Dedifferentiated amniotic fluid mesenchymal stem cell (primary cell): Measurements from ENCODE around the gene ULBP1.
"Not testable (repeated sequence)": the region's sequence is repeated elsewhere in the genome, so short reads cannot be mapped to it uniquely, and the experiment has no call there.

Experiments used
- DNase-seq: peaks from one replicate; pipeline ENCODE4 v3.0.0-alpha.2; 2016; ENCODE audit errors: extremely low spot score

ULBP1 gene

DNA sequence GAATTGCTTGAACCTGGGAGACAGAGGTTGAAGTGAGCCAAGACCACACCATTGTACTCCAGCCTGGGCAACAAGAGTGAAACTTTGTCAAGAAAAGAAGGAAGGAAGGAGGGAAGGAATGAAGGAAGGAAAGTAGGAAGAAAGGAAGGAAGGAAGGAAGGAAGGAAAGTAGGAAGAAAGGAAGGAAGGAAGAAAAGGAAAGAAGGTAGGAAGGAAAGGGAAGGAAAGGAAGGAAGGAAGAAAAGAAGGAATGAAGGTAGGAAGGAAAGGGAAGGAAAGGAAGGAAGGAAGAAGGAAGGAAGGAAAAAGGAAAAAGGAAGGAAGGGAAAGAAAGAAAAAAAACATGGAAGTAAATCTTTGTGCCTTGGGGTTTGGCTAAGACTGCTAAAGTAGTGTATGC is 11.7 kb downstream of the ULBP1 start:
- no peak for DNase-seq

DNA sequence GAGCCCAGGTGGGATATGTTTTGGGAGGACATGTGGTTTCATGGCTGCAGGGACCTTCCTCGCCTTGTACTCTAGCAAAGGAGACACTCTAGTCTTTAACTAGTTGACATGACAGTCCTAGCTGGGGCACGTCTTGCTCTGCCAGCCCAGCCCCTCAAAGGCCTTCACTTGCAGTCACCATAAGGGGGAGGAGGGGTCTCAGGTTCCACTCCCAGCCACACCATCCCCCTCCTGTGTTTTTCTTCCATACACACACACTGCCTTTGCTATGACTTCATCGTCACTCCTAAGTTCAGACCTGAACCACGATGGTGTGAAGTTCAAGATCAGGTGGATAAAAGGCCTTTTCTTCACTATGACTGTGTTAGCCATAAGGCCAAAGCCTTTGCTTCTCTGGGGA is 13.5 kb downstream of the ULBP1 start:
- no peak for DNase-seq

DNA sequence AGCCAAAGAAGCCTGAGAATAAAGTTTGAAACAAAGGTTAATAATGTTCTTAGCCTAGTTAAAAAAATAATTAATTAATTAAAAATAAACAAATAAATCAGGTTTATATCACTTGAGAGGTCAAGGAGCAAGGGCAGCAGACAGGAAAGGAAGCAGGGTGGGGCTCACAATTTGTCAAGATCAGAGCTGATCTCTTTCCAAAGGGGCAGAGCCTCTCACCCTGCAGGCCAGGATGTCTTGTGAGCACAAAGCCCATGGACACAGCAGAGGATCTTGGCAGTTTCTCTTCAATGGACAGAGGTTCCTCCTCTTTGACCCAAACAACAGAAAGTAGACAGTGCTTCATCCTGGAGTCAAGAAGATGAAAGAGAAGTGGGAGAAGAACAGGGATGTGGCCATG is 14.9 kb downstream of the ULBP1 start:
- DNase-seq = no peak

- DNase-seq = no peak
Measured at GRCh38 chr6:149979293-149979692, 15.6 kb downstream of the ULBP1 start.

DNA sequence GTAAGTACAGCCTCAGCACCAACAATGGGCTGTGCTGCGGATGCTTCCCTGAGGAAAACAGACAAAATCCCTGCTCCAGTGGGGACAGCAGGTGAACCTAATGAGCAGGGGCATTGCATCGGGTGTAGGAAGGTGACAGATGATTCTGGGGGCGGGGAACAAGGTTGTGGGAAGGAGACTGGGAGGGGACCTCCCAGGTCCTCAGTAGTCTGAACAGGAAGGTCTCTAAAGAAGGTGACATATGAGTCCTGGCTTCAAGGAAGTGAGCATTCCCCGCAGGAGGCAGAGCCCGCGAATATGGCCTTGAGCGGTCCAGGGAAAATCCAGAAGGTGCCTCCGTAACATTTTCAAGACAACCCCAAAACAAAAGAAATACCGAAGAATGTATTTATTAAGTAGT is 19.4 kb downstream of the ULBP1 start:
- DNase-seq = no peak

- DNase-seq = no peak
Measured at GRCh38 chr6:149984773-149985172, 21.0 kb downstream of the ULBP1 start.

GRCh38 chr6:149985481-149985937 is 21.8 kb downstream of the ULBP1 start:
- no peak for DNase-seq

DNA sequence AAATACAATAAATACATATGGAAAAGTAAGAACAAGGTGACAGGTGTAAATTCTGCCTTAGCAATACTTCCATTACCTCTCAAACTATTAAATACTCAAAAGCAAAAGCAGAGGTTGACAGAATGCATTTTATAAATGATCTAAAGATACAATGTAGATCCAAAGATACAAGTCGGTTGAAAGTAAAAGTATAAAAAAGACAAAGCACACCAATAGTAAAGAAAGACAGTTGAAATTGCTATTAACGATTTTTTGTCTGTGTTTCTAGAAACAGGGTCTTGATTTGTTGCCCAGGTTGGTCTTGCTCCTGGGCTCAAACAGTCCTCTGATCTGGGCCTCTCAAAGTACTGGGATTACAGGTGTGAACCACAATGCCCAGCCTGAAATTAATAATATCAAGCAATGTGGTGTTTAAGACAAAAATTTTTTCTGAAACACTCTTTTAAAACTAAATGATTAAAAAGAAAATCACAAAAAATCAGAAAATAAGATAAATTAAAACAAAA is 23.9 kb downstream of the ULBP1 start:
- no peak for DNase-seq

GRCh38 chr6:149988550-149989346 is 25.0 kb downstream of the ULBP1 start:
- no peak for DNase-seq

GRCh38 chr6:149990212-149990660 is 26.5 kb downstream of the ULBP1 start:
- DNase-seq = no peak

DNA sequence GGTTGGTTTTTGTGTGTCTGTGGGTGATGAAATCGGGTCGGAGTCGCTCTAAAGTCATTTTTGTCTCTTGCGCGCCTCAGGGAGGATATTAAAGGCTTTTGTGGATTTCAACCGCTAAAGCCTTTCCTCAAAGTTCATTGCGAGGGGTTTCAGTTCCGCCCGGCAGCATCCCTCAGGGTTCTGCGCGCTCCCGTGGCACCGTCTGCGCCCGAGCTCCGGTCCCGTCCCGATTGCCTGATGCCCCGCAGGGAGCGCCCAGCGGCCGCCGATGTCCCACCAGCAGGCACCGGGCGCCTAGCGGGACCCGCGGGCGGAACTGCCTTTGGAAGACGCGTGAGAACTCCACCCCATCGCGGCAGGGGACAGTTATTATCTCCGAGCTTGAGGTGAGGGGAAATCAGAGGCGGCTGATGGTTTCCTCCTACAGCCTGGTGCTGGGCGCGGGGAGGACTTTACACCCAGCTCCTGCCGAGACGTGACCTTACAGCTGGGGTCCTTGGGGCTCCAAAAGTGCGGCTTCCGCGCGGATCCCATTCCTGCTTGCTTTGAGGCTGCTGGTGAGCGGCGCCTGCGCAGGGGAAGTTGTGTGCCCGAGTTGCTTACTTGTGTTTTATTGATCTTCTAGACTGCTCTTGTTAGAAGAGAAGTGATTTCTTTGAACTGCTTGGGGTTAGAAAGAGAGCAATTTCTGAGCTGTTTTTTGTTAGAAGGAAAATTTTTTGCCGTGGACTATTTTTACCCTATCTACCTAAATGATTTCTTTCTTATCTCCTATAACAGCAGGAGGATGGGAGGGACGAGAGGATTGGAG is 27.1 kb downstream of the ULBP1 start:
- no peak for DNase-seq

- DNase-seq = not testable (repeated sequence)
Measured at GRCh38 chr6:149991472-149991795, 27.7 kb downstream of the ULBP1 start.

- DNase-seq = no peak
Measured at GRCh38 chr6:149991838-149992237, 28.1 kb downstream of the ULBP1 start.

DNA sequence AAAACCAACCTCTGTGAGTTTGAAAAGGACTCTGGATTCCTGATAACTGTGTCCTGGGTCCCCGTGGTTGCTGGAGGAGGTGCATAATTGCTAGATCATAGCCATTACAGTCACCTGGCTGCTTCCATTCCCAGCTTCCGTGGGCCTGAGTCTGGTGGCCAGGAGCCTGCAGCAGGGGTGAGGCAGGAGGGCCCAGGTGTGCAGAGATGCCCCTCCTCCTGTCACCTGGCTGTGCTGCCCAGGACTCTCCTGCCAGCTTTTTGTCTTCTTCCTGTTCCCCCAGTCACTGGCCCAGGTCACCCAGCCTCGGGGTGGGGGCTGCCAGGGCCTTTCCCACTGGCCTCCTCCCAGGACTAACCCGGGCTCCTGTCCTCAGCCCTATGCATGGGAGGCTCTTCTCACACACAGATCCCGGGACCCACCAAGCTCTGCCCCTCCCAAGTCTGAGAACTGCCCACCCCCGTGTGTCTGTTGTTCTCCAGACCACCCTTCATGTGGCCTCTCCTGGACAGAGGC is 31.6 kb downstream of the ULBP1 start:
- no peak for DNase-seq

DNA sequence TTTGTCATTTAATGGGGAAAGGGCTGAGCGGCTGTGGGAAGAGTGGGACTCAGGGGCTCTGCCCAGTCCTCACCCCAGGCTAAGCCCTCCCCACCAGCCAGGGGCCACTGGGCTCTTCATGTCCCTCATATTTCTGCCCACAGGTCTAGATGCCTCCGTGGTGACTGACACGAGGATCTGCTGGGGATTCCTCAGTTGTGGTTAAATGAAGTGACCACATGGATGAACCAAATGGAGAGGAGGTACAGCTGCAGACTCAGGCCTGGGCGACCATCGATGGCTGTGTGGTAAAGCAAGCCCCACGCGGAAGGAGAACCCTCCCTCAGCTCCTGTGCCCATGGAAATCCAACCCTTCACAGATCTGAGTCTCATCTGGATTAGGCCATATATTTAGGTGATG is 32.2 kb downstream of the ULBP1 start:
- DNase-seq = no peak

DNA sequence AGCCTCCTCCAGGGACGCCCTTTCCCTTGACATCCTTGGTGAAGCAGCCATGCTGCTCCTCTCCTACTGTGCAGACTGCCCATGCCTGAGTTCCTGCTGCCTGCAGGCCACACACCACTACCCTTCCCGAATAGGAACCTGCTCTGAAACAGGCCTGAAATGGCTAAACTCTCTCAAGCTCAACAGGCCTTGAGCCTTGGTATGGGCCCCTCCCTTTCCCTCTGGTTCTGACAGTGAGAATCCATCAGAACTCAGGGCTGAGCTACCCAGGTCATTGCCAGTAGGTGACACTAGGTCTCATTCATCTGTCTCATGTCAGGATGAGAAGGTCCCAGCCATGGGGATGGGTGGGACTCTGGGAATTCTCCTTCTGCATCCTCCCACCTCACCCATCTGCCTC is 35.9 kb downstream of the ULBP1 start:
- DNase-seq = no peak

DNA sequence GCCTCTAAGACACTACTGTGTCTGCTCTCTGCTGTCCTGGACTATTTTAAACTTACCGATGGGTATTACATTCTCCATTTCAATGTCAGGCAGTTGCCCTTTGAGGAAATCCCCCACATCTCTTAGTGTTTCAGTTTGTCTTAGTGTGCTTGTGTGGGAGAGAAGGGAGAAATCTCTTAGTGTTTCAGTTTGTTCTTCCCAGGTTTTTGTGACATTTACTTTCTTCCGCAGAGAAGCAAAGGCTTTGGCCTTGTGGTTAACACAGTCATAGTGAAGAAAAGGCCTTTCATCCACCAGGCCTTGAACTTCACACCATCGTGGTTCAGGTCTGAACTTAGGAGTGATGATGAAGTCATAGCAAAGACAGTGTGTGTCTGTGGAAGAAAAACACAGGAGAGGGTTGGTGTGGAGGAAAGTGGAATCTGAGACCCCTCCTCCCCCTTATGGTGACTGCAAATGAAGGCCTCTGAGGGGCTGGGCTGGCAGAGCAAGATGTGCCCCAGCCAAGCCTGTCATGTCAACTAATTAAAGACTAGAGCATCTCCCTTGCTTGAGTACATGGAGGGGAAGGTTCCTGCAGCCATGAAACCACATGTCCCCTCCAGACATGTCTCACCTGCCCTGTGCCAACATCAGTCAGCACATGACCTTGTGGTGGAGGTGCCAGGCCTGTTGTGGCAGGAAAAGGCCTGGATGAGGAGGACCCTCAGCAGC is 37.7 kb downstream of the ULBP1 start:
- DNase-seq = no peak

DNA sequence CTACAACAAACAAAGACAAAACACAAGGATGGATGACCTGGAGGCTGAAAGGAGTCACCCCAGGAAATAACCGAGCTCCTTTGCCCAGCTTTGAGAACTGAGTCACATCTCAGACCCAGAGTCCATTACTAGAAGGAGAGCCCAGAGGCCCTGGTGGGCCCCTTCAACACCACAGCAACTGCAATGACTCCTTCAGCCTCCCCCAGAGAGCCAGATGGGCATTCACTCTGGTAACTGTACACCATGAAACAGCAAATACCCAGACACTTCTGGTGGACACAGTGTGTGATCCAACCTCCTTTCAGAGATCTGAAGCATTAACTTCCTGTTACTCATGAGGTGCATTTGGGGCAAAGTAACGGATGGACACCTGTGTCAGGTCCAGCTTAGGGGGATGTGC is 39.0 kb downstream of the ULBP1 start:
- no peak for DNase-seq

GRCh38 chr6:150003599-150003998 is 39.9 kb downstream of the ULBP1 start:
- not testable (repeated sequence) for DNase-seq

GRCh38 chr6:150004101-150004782 is 40.5 kb downstream of the ULBP1 start:
- DNase-seq = no peak
